Endodermal cell (in vitro differentiated cells): ENCODE data around the gene TMEM120B. TPM values are rescaled to one million over a fixed set of nuclear protein-coding genes. Genes with fewer than 3 reads are reported as not detected.

Experiments
- DNase-seq: peaks from one replicate; pipeline ENCODE4 v3.0.0-alpha.2; 2017
- H3K27ac ChIP-seq: 2 replicates; pipeline ENCODE4 v1.5.1; 2013; ENCODE audit warnings: mild to moderate bottlenecking, low read depth, low read length, moderate library complexity
- H3K27me3 ChIP-seq: 2 replicates; pipeline ENCODE4 v1.6.1; 2013; ENCODE audit warnings: mild to moderate bottlenecking, low read length, moderate library complexity; ENCODE audit not compliant: insufficient read depth, control insufficient read depth, poor library complexity, severe bottlenecking
- H3K36me3 ChIP-seq: 2 replicates; pipeline ENCODE4 v1.7.0; 2013; ENCODE audit warnings: mild to moderate bottlenecking, low read length, moderate library complexity; ENCODE audit not compliant: control insufficient read depth, insufficient read depth
- H3K4me1 ChIP-seq: one replicate; pipeline ENCODE4 v1.7.0; 2013; ENCODE audit warnings: low read length; ENCODE audit not compliant: control insufficient read depth, insufficient read depth
- H3K4me3 ChIP-seq: 2 replicates; pipeline ENCODE4 v1.5.1; 2013; ENCODE audit warnings: mild to moderate bottlenecking, low read length, moderate library complexity
- H3K9ac ChIP-seq: 2 replicates; pipeline ENCODE4 v1.6.1; 2013; ENCODE audit warnings: mild to moderate bottlenecking, low read length, moderate library complexity; ENCODE audit not compliant: poor library complexity, severe bottlenecking; ENCODE audit errors: extremely low read depth
- H3K9me3 ChIP-seq: 2 replicates; pipeline ENCODE4 v1.6.1; 2013; ENCODE audit warnings: mild to moderate bottlenecking, low read length, moderate library complexity; ENCODE audit not compliant: control insufficient read depth
- H3K27ac Mint-ChIP-seq: 2 replicates; pipeline ENCODE4 v1.8.0; 2020; ENCODE audit warnings: mixed read lengths
- H3K27me3 Mint-ChIP-seq: 2 replicates; pipeline ENCODE4 v1.8.0; 2021; ENCODE audit warnings: mild to moderate bottlenecking, mixed read lengths; ENCODE audit not compliant: insufficient read depth
- H3K36me3 Mint-ChIP-seq: 2 replicates; pipeline ENCODE4 v1.8.0; 2020; ENCODE audit warnings: low read depth, mixed read lengths
- H3K4me1 Mint-ChIP-seq: 2 replicates; pipeline ENCODE4 v1.8.0; 2020; ENCODE audit warnings: mixed read lengths
- H3K4me3 Mint-ChIP-seq: 2 replicates; pipeline ENCODE4 v1.8.0; 2020; ENCODE audit warnings: mild to moderate bottlenecking, moderate library complexity, mixed read lengths
- H3K9me3 Mint-ChIP-seq: 2 replicates; pipeline ENCODE4 v1.8.0; 2020; ENCODE audit warnings: mild to moderate bottlenecking, mixed read lengths
- WGBS, 2 experiments: methylation state at CpG; one replicate each; pipeline versions ENCODE4 v1.1.5 to v1.1.7; 2013; ENCODE audit warnings: missing lambda C conversion rate in 2 of 2, mixed read lengths in 1 of 2; ENCODE audit not compliant: insufficient coverage in 1 of 2, insufficient read length in 1 of 2; 5-methylcytosine and 5-hydroxymethylcytosine counted together
- total RNA-seq, 2 donors: library from RNA; stranded (reverse); fragmentation: NEBNext Ultra II Directional in 1 of 2; extraction: Animal tissue kit (Norgen Biotek cat#: 25700) in 1 of 2; gene quantifications; 2 replicates in 1 of 2; 3 replicates in 1 of 2; pipeline ENCODE4 v1.2.1, GENCODE V29; 2021
- TF ChIP-seq, protein P1 (sequence below): fragments of 200-600 bp; sonication (generic); conservative IDR thresholded peaks from 2 replicates; pipeline ENCODE4 v1.5.0; 2021; ENCODE audit warnings: antibody characterized with exemption, mild to moderate bottlenecking

TMEM120B gene
- total RNA-seq, 2 donors from 2014 or later, result 21.8 to 25.3 TPM

DNA sequence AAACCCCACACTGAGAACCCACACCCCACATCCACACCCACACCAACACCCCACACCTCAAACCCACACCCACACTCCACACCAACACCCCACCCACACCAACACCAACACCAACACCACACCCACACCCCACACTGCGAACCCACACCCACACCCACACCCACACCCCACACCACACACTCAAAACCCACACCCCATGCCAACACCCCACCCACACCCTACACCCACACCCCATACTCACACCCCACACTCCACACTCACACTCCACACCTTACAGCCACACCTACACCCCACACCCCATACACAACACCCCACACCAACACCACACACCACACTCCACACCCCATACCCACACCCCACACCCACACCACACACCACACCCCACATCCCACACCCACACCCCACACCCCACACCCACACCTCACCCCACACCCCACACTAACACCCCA, 38.0 kb downstream of the TMEM120B start:
- H3K4me3 Mint-ChIP-seq, result no peak overlapping the region
- TF ChIP-seq, protein P1, sequence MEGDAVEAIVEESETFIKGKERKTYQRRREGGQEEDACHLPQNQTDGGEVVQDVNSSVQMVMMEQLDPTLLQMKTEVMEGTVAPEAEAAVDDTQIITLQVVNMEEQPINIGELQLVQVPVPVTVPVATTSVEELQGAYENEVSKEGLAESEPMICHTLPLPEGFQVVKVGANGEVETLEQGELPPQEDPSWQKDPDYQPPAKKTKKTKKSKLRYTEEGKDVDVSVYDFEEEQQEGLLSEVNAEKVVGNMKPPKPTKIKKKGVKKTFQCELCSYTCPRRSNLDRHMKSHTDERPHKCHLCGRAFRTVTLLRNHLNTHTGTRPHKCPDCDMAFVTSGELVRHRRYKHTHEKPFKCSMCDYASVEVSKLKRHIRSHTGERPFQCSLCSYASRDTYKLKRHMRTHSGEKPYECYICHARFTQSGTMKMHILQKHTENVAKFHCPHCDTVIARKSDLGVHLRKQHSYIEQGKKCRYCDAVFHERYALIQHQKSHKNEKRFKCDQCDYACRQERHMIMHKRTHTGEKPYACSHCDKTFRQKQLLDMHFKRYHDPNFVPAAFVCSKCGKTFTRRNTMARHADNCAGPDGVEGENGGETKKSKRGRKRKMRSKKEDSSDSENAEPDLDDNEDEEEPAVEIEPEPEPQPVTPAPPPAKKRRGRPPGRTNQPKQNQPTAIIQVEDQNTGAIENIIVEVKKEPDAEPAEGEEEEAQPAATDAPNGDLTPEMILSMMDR, result no peak
- H3K4me1 Mint-ChIP-seq, result peaks cover 10% of the 10 kb centered on the region
- no peak for DNase-seq
- Histone ChIP-seq H3K36me3 (peaks cover 21% of the 10 kb centered on the region), H3K4me1 (peaks cover 6% of the 10 kb centered on the region), H3K4me3 (no peak overlapping the region), H3K9me3 (no peaks in the 10 kb centered on the region), H3K27me3 (no peaks in the 10 kb centered on the region), H3K9ac (no peak overlapping the region), H3K27ac (no peak overlapping the region)
- H3K36me3 Mint-ChIP-seq, result peaks cover 31% of the 10 kb centered on the region
- 50% methylated on average over 1 of the region's 1 CpG; no CpG with 5 or more reads in 1 of the 2 experiments for WGBS, 2 experiments
- no peaks in the 10 kb centered on the region for H3K9me3 Mint-ChIP-seq
- H3K27me3 Mint-ChIP-seq, result no peaks in the 10 kb centered on the region
- no peak overlapping the region for H3K27ac Mint-ChIP-seq

DNA sequence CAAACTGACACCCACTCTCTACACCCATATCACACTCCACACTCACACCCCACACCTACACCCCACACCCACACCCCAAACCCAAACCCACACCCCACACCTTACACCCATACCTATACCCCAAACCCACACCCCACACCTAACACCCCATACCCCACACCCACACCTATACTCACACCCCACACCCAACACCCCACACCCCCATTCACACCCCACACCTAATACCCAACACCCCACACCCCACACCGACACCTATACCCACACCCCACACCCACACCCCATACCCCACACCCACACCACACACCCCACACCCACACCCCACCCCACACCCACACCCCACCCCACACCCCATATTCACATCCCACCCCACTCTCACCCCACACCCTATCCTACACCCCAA, 38.5 kb downstream of the TMEM120B start:
- H3K9me3 ChIP-seq, result no peaks in the 10 kb centered on the region
- DNase-seq, result no peak
- H3K27ac ChIP-seq, result no peak overlapping the region
- peaks cover 21% of the 10 kb centered on the region for H3K36me3 ChIP-seq
- TF ChIP-seq, protein P1, result no peak
- H3K27ac Mint-ChIP-seq, result no peak overlapping the region
- no peaks in the 10 kb centered on the region for H3K9me3 Mint-ChIP-seq
- H3K4me1 ChIP-seq, result peaks cover 6% of the 10 kb centered on the region
- peaks cover 10% of the 10 kb centered on the region for H3K4me1 Mint-ChIP-seq
- no peaks in the 10 kb centered on the region for H3K27me3 ChIP-seq
- no peak overlapping the region for H3K9ac ChIP-seq
- WGBS, 2 experiments, result no CpG with 5 or more reads among the region's 1 CpG
- H3K4me3 Mint-ChIP-seq, result no peak overlapping the region
- peaks cover 33% of the 10 kb centered on the region for H3K36me3 Mint-ChIP-seq
- no peak overlapping the region for H3K4me3 ChIP-seq
- no peaks in the 10 kb centered on the region for H3K27me3 Mint-ChIP-seq

DNA sequence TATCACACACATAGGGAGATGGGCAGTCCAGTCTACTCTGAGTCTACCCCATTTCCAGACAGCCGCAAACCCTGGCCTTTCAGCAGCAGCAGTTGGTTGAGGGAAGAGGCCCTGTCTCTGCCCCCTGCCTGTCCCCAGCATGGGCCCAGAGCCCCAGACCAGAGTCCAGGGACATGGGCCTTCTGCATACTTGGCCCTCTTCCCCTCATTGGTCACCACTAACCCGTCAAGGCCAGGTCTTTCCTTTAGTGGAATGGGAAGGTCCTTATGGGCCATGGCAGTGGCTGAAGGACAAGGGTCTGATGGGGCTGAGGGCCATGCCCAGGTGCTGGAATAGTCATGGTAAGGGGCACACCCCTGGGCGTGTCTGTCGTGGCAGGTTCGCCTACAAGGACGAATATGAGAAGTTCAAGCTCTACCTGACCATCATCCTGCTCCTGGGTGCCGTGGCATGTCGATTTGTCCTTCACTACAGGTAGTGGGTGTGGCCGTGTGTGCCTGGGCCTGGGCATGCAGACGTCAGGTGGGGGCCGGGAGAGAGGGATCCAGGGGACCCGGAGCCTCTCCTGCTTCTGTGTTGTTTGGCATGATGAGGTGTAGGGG, 39.3 kb downstream of the TMEM120B start:
- no peak overlapping the region for H3K9ac ChIP-seq
- Mint-ChIP-seq H3K9me3 (no peaks in the 10 kb centered on the region), H3K4me3 (no peak overlapping the region), H3K27ac (no peak overlapping the region), H3K27me3 (no peaks in the 10 kb centered on the region), H3K36me3 (peaks cover 38% of the 10 kb centered on the region), H3K4me1 (peaks cover 10% of the 10 kb centered on the region)
- peaks cover 27% of the 10 kb centered on the region for H3K36me3 ChIP-seq
- peaks cover 6% of the 10 kb centered on the region for H3K4me1 ChIP-seq
- TF ChIP-seq, protein P1, result no peak
- no peak for DNase-seq
- no peak overlapping the region for H3K27ac ChIP-seq
- H3K27me3 ChIP-seq, result no peaks in the 10 kb centered on the region
- H3K9me3 ChIP-seq, result no peaks in the 10 kb centered on the region
- 92 to 94% methylated on average over 6 to 12 of the region's 12 CpGs for WGBS, 2 experiments
- no peak overlapping the region for H3K4me3 ChIP-seq
